ENCODE measurements around the gene TOM1L2.

The TOM1L2 gene

DNA sequence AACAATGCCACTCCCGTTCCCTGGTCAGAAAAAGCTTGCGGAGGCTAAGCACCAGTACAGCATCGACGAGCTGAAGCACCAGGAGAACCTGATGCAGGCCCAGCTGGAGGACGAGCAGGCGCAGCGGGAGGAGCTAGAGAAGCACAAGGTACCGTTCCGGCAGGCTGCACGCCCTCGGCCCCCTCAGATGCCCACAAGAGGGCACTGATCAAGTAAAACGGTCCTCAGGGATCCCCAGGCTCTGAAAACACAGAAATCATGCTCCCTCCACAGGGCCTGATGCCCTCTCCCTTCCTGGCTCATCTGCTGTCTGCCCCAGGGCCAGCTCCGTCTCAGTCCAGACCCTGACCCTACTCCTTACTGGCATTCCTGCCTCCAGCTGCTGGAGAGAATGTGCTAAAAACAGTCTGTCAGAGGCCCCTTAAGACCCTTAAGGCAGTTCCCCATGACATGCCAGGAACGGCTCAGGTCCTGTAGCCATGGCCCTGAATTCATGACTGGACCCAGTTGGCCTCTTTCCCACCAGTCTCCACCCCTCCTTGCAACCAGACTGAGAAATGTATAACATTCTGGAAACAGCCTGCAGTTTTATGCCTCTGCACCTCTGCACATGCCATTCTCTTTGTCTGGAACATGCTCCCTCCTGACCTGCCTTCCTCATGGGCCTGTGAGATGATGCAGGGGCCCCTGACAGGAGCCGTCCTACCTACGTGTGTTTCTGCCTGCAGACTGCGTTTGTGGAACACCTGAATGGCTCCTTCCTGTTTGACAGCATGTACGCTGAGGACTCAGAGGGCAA, 22.3 kb upstream of the TOM1L2 start:
- H3K4me3 ChIP-seq (ENCODE audit: low read length): no peak overlapping the region
- H3K4me1 ChIP-seq (ENCODE audit: insufficient read depth, low read length): peaks cover 2% of the 10 kb centered on the region; the same call in 1 of the 2 replicates
- no peaks in the 10 kb centered on the region for H3K36me3 ChIP-seq (ENCODE audit: insufficient read depth, low read length)
- no peaks in the 10 kb centered on the region for H3K27me3 ChIP-seq (ENCODE audit: insufficient read depth, low read length)
- H3K9me3 ChIP-seq (ENCODE audit: insufficient read depth, low read depth, low read length): no peaks in the 10 kb centered on the region
- WGBS: 51% methylated on average over 18 of the region's 18 CpGs
- H3K9ac ChIP-seq (ENCODE audit: low read depth, low read length): no peak overlapping the region
- no peak overlapping the region for H3K27ac ChIP-seq (ENCODE audit: low read depth, low read length)

- H3K27ac ChIP-seq (ENCODE audit: low read depth, low read length): no peak overlapping the region
- peaks cover 2% of the 10 kb centered on the region; the same call in 1 of the 2 replicates for H3K4me1 ChIP-seq (ENCODE audit: insufficient read depth, low read length)
- H3K9me3 ChIP-seq (ENCODE audit: insufficient read depth, low read depth, low read length): no peaks in the 10 kb centered on the region
- 95% methylated on average over 12 of the region's 12 CpGs for WGBS
- H3K36me3 ChIP-seq (ENCODE audit: insufficient read depth, low read length): no peaks in the 10 kb centered on the region
- H3K4me3 ChIP-seq (ENCODE audit: low read length): no peak overlapping the region
- H3K27me3 ChIP-seq (ENCODE audit: insufficient read depth, low read length): no peaks in the 10 kb centered on the region
- H3K9ac ChIP-seq (ENCODE audit: low read depth, low read length): no peak overlapping the region
Observed at GRCh38 chr17:17993852-17994251, 21.7 kb upstream of the TOM1L2 start.

GRCh38 chr17:17993366-17993765, 21.2 kb upstream of the TOM1L2 start:
- Histone ChIP-seq H3K27ac (ENCODE audit: low read depth, low read length) (no peak overlapping the region), H3K4me1 (ENCODE audit: insufficient read depth, low read length) (peaks cover 2% of the 10 kb centered on the region; the same call in 1 of the 2 replicates), H3K4me3 (ENCODE audit: low read length) (no peak overlapping the region), H3K9me3 (ENCODE audit: insufficient read depth, low read depth, low read length) (no peaks in the 10 kb centered on the region), H3K27me3 (ENCODE audit: insufficient read depth, low read length) (no peaks in the 10 kb centered on the region), H3K36me3 (ENCODE audit: insufficient read depth, low read length) (no peaks in the 10 kb centered on the region), H3K9ac (ENCODE audit: low read depth, low read length) (no peak overlapping the region)
- WGBS: 93% methylated on average over 2 of the region's 2 CpGs

GRCh38 chr17:17990282-17990681, 18.1 kb upstream of the TOM1L2 start:
- H3K9me3 ChIP-seq (ENCODE audit: insufficient read depth, low read depth, low read length): no peaks in the 10 kb centered on the region
- no peaks in the 10 kb centered on the region for H3K27me3 ChIP-seq (ENCODE audit: insufficient read depth, low read length)
- no peak overlapping the region for H3K27ac ChIP-seq (ENCODE audit: low read depth, low read length)
- WGBS: 90% methylated on average over 2 of the region's 2 CpGs
- no peak overlapping the region for H3K9ac ChIP-seq (ENCODE audit: low read depth, low read length)
- no peaks in the 10 kb centered on the region for H3K36me3 ChIP-seq (ENCODE audit: insufficient read depth, low read length)
- H3K4me1 ChIP-seq (ENCODE audit: insufficient read depth, low read length): peaks cover 2% of the 10 kb centered on the region; the same call in 1 of the 2 replicates
- no peak overlapping the region for H3K4me3 ChIP-seq (ENCODE audit: low read length)

- Histone ChIP-seq H3K27me3 (ENCODE audit: insufficient read depth, low read length) (no peaks in the 10 kb centered on the region), H3K9ac (ENCODE audit: low read depth, low read length) (no peak overlapping the region), H3K27ac (ENCODE audit: low read depth, low read length) (no peak overlapping the region), H3K4me1 (ENCODE audit: insufficient read depth, low read length) (peaks cover 2% of the 10 kb centered on the region; the same call in 1 of the 2 replicates), H3K36me3 (ENCODE audit: insufficient read depth, low read length) (no peaks in the 10 kb centered on the region), H3K4me3 (ENCODE audit: low read length) (no peak overlapping the region), H3K9me3 (ENCODE audit: insufficient read depth, low read depth, low read length) (no peaks in the 10 kb centered on the region)
- WGBS: 91% methylated on average over 10 of the region's 10 CpGs
Observed at GRCh38 chr17:17989618-17990017, 17.4 kb upstream of the TOM1L2 start.

DNA sequence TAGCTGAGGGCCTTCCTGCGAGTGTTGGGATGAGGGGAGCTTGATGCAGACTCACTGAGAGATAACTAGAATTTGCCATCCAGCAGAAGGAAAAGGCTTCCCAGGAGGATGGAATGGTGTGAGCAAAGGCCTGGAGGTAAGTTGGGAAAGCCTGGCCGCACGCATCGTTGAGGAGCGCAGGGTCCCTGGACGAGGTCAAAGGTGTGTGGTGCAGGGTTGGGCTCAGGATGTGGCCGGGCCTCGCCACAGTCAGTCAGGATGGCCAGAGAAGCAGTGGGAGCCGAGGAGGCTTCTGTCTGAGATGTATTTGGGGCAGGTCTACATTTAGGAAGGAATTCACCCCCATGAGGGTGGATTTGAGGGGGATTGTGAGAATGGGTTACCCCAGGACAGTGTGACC, 16.9 kb upstream of the TOM1L2 start:
- WGBS: 93% methylated on average over 9 of the region's 9 CpGs

GRCh38 chr17:17988427-17988945, 16.3 kb upstream of the TOM1L2 start:
- 92% methylated on average over 7 of the region's 7 CpGs for WGBS
- H3K4me1 ChIP-seq (ENCODE audit: insufficient read depth, low read length): no peaks in the 10 kb centered on the region
- H3K27me3 ChIP-seq (ENCODE audit: insufficient read depth, low read length): no peaks in the 10 kb centered on the region
- no peaks in the 10 kb centered on the region for H3K9me3 ChIP-seq (ENCODE audit: insufficient read depth, low read depth, low read length)
- H3K27ac ChIP-seq (ENCODE audit: low read depth, low read length): no peak overlapping the region
- no peak overlapping the region for H3K4me3 ChIP-seq (ENCODE audit: low read length)
- H3K36me3 ChIP-seq (ENCODE audit: insufficient read depth, low read length): no peaks in the 10 kb centered on the region
- no peak overlapping the region for H3K9ac ChIP-seq (ENCODE audit: low read depth, low read length)

More for the DNA sequence above, 16.9 kb upstream of the TOM1L2 start:
- no peak overlapping the region for H3K27ac ChIP-seq (ENCODE audit: low read depth, low read length)
- no peaks in the 10 kb centered on the region for H3K27me3 ChIP-seq (ENCODE audit: insufficient read depth, low read length)
- H3K4me1 ChIP-seq (ENCODE audit: insufficient read depth, low read length): no peaks in the 10 kb centered on the region
- H3K4me3 ChIP-seq (ENCODE audit: low read length): no peak overlapping the region
- H3K36me3 ChIP-seq (ENCODE audit: insufficient read depth, low read length): no peaks in the 10 kb centered on the region
- no peaks in the 10 kb centered on the region for H3K9me3 ChIP-seq (ENCODE audit: insufficient read depth, low read depth, low read length)
- H3K9ac ChIP-seq (ENCODE audit: low read depth, low read length): no peak overlapping the region

- WGBS: 92% methylated on average over 14 of the region's 14 CpGs
- H3K9me3 ChIP-seq (ENCODE audit: insufficient read depth, low read depth, low read length): no peaks in the 10 kb centered on the region
- H3K27ac ChIP-seq (ENCODE audit: low read depth, low read length): no peak overlapping the region
- H3K4me1 ChIP-seq (ENCODE audit: insufficient read depth, low read length): no peaks in the 10 kb centered on the region
- no peak overlapping the region for H3K9ac ChIP-seq (ENCODE audit: low read depth, low read length)
- H3K4me3 ChIP-seq (ENCODE audit: low read length): no peak overlapping the region
- H3K36me3 ChIP-seq (ENCODE audit: insufficient read depth, low read length): no peaks in the 10 kb centered on the region
- H3K27me3 ChIP-seq (ENCODE audit: insufficient read depth, low read length): no peaks in the 10 kb centered on the region
Observed at GRCh38 chr17:17987901-17988300, 15.7 kb upstream of the TOM1L2 start.

DNA sequence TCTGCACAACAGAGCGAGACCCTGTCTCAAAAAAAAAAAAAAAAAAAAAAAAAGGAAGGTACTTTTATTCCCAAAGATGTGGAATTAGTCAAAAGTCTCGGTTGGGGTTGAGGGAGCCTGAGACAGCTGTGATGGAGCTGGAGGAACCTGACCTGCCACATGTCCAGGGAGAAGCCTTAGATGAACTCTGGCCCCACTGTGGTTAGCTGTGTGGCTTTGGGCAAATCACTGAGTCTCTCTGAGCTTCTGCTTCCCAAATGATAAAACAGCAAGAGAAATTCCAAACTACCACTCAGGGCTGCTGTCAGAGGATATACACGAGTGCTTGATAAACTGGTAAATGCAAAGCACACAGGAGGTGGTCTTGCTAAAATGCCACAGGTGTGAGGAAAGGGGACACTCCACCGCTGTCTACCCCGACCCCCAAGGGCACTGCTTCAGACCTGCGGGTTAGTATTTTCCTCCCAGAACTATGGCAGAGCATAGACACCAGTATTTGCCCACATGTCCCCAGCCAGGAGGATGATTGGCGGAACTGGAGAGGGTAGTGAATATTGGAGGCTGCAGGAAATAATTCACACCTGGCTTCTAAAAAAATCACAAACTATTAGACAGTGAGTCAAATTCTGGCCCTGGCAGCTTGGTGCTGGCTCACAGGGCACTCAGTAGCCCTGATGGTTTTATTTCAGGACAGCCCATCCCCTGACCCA, 15.1 kb upstream of the TOM1L2 start:
- Histone ChIP-seq H3K4me1 (ENCODE audit: insufficient read depth, low read length) (no peaks in the 10 kb centered on the region), H3K36me3 (ENCODE audit: insufficient read depth, low read length) (no peaks in the 10 kb centered on the region), H3K9ac (ENCODE audit: low read depth, low read length) (no peak overlapping the region), H3K4me3 (ENCODE audit: low read length) (no peak overlapping the region), H3K9me3 (ENCODE audit: insufficient read depth, low read depth, low read length) (no peaks in the 10 kb centered on the region), H3K27me3 (ENCODE audit: insufficient read depth, low read length) (no peaks in the 10 kb centered on the region), H3K27ac (ENCODE audit: low read depth, low read length) (no peak overlapping the region)
- 79% methylated on average over 5 of the region's 7 CpGs for WGBS

GRCh38 chr17:17985555-17985954, 13.4 kb upstream of the TOM1L2 start:
- no peak overlapping the region for H3K9ac ChIP-seq (ENCODE audit: low read depth, low read length)
- no peaks in the 10 kb centered on the region for H3K36me3 ChIP-seq (ENCODE audit: insufficient read depth, low read length)
- H3K27me3 ChIP-seq (ENCODE audit: insufficient read depth, low read length): no peaks in the 10 kb centered on the region
- 88% methylated on average over 3 of the region's 3 CpGs for WGBS
- no peaks in the 10 kb centered on the region for H3K9me3 ChIP-seq (ENCODE audit: insufficient read depth, low read depth, low read length)
- no peaks in the 10 kb centered on the region for H3K4me1 ChIP-seq (ENCODE audit: insufficient read depth, low read length)
- H3K27ac ChIP-seq (ENCODE audit: low read depth, low read length): no peak overlapping the region
- H3K4me3 ChIP-seq (ENCODE audit: low read length): no peak overlapping the region

- Histone ChIP-seq H3K9ac (ENCODE audit: low read depth, low read length) (no peak overlapping the region), H3K27me3 (ENCODE audit: insufficient read depth, low read length) (no peaks in the 10 kb centered on the region), H3K4me3 (ENCODE audit: low read length) (no peak overlapping the region), H3K4me1 (ENCODE audit: insufficient read depth, low read length) (no peaks in the 10 kb centered on the region), H3K9me3 (ENCODE audit: insufficient read depth, low read depth, low read length) (no peaks in the 10 kb centered on the region), H3K27ac (ENCODE audit: low read depth, low read length) (no peak overlapping the region), H3K36me3 (ENCODE audit: insufficient read depth, low read length) (no peaks in the 10 kb centered on the region)
- WGBS: 80% methylated on average over 2 of the region's 2 CpGs
Observed at GRCh38 chr17:17985153-17985552, 13.0 kb upstream of the TOM1L2 start.
